ENCODE measurements around the gene NDUFV2. TPM values are rescaled to one million over a fixed set of nuclear protein-coding genes. Genes with fewer than 3 reads are reported as not detected.

NDUFV2 gene
- polyA plus RNA-seq, 1 donor (not counting 4 experiments of a cell fraction or from before 2014, with no cell fraction given): 202 TPM

DNA sequence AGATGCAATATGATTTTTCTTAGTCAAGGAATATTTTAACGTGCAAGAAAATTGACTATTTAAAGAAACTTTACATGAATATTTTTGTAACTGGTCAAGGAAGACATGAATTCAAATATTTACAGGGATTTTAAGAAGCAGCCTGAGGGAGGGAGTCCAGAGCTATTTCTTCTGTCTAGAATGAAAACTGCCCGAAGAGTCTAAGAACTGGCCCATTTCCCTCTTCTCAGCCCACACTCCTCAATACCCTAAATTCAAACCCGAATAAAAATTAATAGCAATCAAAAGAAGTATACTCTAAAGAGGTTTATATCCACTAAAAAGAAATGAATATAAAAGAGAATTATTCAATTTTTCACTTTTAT lies 6.5 kb upstream of the NDUFV2 start:
- Histone ChIP-seq H3K4me2 (ENCODE audit: control insufficient read depth, extremely low read depth, insufficient read depth, low read depth, low read length) (no peak overlapping the region), H4K20me1 (ENCODE audit: control insufficient read depth, extremely low read depth, insufficient read depth, low read length) (no peaks in the 10 kb centered on the region), H3K9ac (ENCODE audit: control insufficient read depth, extremely low read depth, insufficient read depth, low read length) (no peak overlapping the region), H3K9me1 (ENCODE audit: control insufficient read depth, extremely low read depth, insufficient read depth, low read length) (no peaks in the 10 kb centered on the region), H3K79me2 (ENCODE audit: control insufficient read depth, insufficient read depth, low read length) (no peaks in the 10 kb centered on the region), H3K36me3 (ENCODE audit: control insufficient read depth in 2 of 2, extremely low read depth in 1 of 2, insufficient read depth in 2 of 2, low read length in 2 of 2) (no peaks in the 10 kb centered on the region), H3K27ac (ENCODE audit: control insufficient read depth, insufficient read depth, low read length) (no peak overlapping the region), H3K4me3 (ENCODE audit: control insufficient read depth in 2 of 3, extremely low read depth in 1 of 3, insufficient read depth in 2 of 3, low read depth in 1 of 3, low read length in 3 of 3) (no peak overlapping the region), H3K9me3 (ENCODE audit: control insufficient read depth, low read depth, low read length) (no peaks in the 10 kb centered on the region), H3K27me3 (ENCODE audit: control insufficient read depth, extremely low read depth, insufficient read depth, low read length) (no peaks in the 10 kb centered on the region), H3K4me1 (ENCODE audit: control insufficient read depth, extremely low read depth, insufficient read depth, low read length) (peaks cover 14% of the 10 kb centered on the region), H2AFZ (ENCODE audit: control insufficient read depth, low read length) (no peak overlapping the region)
- dilution Hi-C loops (cut with MboI; ENCODE audit: extremely low pct_ligation_motif_present, low sequenced_read_pairs): no loop called here
- TF ChIP-seq, protein P1, sequence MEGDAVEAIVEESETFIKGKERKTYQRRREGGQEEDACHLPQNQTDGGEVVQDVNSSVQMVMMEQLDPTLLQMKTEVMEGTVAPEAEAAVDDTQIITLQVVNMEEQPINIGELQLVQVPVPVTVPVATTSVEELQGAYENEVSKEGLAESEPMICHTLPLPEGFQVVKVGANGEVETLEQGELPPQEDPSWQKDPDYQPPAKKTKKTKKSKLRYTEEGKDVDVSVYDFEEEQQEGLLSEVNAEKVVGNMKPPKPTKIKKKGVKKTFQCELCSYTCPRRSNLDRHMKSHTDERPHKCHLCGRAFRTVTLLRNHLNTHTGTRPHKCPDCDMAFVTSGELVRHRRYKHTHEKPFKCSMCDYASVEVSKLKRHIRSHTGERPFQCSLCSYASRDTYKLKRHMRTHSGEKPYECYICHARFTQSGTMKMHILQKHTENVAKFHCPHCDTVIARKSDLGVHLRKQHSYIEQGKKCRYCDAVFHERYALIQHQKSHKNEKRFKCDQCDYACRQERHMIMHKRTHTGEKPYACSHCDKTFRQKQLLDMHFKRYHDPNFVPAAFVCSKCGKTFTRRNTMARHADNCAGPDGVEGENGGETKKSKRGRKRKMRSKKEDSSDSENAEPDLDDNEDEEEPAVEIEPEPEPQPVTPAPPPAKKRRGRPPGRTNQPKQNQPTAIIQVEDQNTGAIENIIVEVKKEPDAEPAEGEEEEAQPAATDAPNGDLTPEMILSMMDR (optimal IDR thresholded peaks at IDR 0.05 in 1 of 3, IDR thresholded peaks at IDR 0.05 in 1 of 3, conservative IDR thresholded peaks at IDR 0.05 in 1 of 3; ENCODE audit: extremely low read depth in 1 of 3, insufficient read depth in 2 of 3, low read length in 3 of 3): no peak
- TF ChIP-seq EZH2 (IDR thresholded peaks at IDR 0.05; ENCODE audit: low read length): no peak
- DNase-seq (ENCODE audit: low read depth, low spot score) (no peak), FAIRE-seq (no peak)

DNA sequence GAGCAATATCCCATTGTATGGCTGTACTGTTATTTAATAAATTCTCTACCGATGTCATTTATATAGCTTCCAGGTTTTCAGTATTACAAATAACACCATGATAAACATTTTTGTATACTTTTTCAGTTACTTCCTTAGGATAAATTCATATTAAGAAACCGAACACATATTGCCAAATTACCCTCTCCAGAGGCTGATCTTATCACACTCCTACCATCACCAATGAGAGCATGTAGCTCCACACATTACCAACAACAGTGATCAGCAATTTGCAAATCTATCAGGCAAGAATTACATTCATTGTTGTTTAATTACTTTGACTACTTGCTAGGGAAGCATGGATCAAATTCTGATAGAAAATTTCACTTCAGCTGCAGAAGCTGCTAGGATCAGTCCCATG lies 5.8 kb upstream of the NDUFV2 start:
- Histone ChIP-seq H3K4me2 (ENCODE audit: control insufficient read depth, extremely low read depth, insufficient read depth, low read depth, low read length) (peak overlapping the region; percentile 79), H4K20me1 (ENCODE audit: control insufficient read depth, extremely low read depth, insufficient read depth, low read length) (no peaks in the 10 kb centered on the region), H3K27ac (ENCODE audit: control insufficient read depth, insufficient read depth, low read length) (peak overlapping the region; percentile 61), H3K9me3 (ENCODE audit: control insufficient read depth, low read depth, low read length) (no peaks in the 10 kb centered on the region), H3K9ac (ENCODE audit: control insufficient read depth, extremely low read depth, insufficient read depth, low read length) (peak overlapping the region; percentile 14), H3K4me3 (ENCODE audit: control insufficient read depth in 2 of 3, extremely low read depth in 1 of 3, insufficient read depth in 2 of 3, low read depth in 1 of 3, low read length in 3 of 3) (peak overlapping the region in 2 of 3 experiments; percentile 31 to 38), H2AFZ (ENCODE audit: control insufficient read depth, low read length) (peak overlapping the region; percentile 81), H3K9me1 (ENCODE audit: control insufficient read depth, extremely low read depth, insufficient read depth, low read length) (no peaks in the 10 kb centered on the region), H3K79me2 (ENCODE audit: control insufficient read depth, insufficient read depth, low read length) (no peaks in the 10 kb centered on the region), H3K27me3 (ENCODE audit: control insufficient read depth, extremely low read depth, insufficient read depth, low read length) (no peaks in the 10 kb centered on the region), H3K36me3 (ENCODE audit: control insufficient read depth in 2 of 2, extremely low read depth in 1 of 2, insufficient read depth in 2 of 2, low read length in 2 of 2) (no peaks in the 10 kb centered on the region), H3K4me1 (ENCODE audit: control insufficient read depth, extremely low read depth, insufficient read depth, low read length) (peaks cover 19% of the 10 kb centered on the region)
- dilution Hi-C loops (cut with MboI; ENCODE audit: extremely low pct_ligation_motif_present, low sequenced_read_pairs): no loop called here
- TF ChIP-seq EZH2 (IDR thresholded peaks at IDR 0.05; ENCODE audit: low read length): no peak
- TF ChIP-seq, protein P1 (optimal IDR thresholded peaks at IDR 0.05 in 1 of 3, IDR thresholded peaks at IDR 0.05 in 1 of 3, conservative IDR thresholded peaks at IDR 0.05 in 1 of 3; ENCODE audit: extremely low read depth in 1 of 3, insufficient read depth in 2 of 3, low read length in 3 of 3): no peak
- DNase-seq (ENCODE audit: low read depth, low spot score) (no peak), FAIRE-seq (no peak)

All from keratinocyte (primary cell).